SK-N-DZ (cell line): ENCODE results near the gene ADAM12.

Source experiments
- DNase-seq: peaks from one replicate; pipeline ENCODE4 v3.0.0-alpha.2; 2015; ENCODE audit warnings: low spot score

ADAM12 gene

DNA sequence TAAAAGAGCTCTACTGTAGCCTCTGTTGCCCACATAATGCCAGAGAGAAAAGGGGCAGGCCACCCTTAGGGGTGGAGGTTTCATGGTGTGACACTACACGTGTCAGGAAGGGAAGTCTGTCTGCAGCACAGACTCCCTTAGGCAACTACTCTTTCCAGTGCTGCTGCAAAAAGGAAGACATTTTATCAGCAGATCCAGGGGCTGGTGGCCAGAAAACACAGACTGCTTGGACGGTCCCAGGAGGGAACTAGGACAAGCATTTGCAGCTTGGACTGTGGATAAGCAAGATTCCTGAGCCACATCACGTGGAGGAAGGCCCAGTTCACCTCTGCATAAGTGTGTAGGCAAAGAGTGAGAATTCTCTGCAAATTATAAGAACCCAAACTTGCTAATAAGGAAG is 271.1 kb downstream of the ADAM12 start:
- no peak for DNase-seq

DNA sequence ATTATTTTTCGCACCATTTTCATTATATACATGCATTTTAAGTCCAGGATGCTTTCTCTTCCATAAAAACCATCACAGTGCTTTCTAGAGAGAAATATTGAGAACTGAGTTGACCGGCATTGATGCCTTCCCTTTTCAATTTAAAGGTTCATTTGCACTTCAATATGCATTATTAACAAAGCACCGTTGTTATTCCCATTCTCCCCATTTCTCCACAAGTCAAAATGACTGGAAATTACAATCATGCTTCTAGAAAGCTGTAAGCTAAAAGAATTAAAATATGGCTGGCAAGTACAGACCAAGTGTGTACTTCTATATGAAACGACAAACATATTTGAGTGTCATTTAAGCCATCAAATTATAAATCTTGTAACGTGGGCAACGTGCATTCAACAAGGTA is 272.4 kb downstream of the ADAM12 start:
- no peak for DNase-seq

DNA sequence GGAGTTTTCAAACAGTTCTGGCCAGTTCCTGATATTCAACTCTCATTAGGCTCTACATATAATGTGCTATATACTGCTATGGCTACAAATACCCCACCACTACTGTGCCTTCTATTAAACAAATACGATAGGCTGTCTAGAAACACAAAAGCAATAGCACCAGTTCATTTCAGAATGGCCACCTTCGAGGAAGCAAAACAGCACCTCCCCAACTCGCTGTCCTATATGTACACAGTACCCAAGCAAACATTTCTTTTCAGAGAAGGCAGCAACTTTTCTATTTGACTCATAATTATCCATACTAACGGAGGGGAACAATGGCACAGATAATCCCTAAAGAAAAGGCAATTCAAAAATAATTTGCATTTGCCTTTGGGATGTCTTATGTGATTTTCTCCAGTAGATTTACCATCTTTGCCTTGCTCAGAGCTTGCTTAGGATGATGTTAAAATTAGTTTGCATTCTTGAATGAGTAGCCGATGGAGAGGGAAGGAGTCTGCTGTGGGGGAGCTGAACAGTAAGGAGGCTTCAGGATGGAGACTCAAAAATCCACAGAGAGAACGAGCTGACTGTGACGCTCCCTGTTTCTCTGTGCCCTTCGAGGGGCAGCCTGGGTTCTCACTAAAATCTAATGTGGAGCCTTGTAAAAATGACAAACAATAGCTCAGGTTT is 273.3 kb downstream of the ADAM12 start:
- no peak for DNase-seq

DNA sequence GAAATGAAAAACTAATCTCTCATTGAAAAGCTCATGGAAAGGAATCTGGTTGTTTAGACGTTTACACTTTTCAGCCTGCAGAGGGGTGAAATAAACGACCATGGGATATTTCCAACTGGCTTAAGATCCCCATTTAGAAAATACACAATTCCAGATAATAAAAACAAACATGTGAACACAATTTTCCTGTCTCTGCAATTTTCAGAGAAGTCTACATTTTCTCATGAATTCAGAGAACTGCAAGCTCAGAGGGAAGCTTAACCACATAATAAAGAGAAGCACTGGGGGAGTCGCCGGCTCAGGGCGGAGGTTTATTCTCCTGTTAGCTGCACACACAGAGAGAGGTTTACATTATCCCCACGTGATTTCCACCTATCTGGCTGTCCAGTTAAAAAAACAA is 276.8 kb downstream of the ADAM12 start:
- DNase-seq: no peak

DNA sequence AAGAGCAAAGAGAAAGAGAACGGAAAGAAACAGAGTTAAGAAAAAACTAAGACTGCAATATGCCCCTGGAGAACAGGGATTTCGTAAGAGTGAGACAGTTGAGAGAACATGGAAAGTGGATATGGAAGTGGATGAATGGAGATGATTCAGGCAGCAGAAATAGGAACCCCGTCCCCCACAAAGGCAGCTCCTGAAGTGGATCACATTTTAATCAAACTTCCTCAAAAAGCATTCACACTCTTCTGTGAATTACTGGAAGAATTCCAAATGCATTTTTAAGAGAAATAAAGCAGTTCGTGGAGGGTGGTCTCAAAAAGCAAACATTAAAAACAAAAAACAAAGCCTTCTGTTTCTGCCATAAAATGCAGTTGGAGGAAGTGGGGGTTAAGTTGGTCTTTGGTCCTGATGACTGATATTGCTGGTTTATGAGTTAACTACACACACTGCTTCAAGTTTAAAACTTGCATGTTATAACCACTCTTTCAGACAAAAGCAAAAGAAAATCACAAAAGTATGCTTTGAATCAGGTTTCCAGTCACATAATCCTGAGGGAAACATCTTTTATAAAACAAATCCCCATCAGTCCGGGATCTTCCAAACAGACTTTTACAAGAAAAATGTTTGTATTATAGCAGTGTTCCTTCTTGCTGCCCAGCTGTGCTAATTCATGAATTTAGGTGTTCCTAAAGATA is 277.6 kb downstream of the ADAM12 start:
- no peak for DNase-seq

DNA sequence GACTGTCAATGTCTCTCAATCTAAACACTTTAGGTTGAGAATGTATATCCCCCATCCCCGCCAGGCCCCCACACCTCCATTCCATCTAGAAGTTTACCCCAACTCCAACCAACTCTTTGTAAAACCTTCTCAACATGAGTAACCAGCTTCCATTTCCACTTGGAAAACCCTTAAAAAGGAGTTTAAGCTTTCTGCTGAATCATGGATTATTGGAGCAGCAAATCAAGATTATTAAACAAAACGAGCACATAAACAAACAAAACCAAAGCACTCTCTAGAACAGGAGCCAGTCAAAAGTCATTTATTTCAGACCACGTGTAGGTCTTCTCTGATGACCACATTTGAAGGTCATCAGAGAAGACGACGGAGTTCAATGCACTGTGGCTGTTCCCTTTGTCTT is 278.4 kb downstream of the ADAM12 start:
- DNase-seq: no peak

DNA sequence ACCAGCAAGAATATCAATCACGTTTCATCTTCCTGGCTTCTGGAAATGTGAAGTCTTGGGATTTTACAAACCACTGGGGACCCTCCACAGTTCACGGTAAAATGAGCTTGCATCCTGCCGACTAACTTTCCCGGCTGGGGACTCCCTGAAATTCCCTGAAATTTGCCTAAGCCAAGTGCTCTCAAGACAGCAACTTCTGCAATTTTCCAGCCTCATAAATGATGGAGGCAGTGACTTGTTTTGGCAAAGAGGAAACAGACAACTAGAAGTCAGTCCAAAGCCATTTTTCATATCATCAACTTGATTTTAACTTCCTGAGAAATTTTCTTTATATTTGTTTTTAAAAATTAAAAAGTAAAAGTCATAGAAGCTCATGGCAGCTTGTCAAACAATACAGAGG is 279.6 kb downstream of the ADAM12 start:
- no peak for DNase-seq

DNA sequence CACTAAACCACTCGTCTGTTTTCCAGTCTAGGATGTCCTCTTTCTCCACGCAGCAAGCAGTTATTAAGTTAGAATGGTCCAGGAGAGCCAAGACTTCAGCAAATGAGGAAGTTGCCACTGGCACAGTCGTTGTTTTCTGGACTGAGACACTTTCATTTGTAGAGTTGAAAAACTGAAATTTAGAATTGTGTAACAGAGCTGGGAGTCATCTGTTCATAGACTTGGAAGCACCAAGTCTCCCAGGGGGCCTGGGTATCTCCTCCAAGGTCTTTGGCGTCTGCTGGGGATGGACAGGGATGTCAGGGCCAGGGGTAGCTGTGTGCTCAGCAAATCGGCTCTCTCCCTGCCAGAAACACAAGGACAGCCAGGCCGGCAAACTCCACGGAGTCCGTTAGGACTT is 283.5 kb downstream of the ADAM12 start:
- no peak for DNase-seq

DNA sequence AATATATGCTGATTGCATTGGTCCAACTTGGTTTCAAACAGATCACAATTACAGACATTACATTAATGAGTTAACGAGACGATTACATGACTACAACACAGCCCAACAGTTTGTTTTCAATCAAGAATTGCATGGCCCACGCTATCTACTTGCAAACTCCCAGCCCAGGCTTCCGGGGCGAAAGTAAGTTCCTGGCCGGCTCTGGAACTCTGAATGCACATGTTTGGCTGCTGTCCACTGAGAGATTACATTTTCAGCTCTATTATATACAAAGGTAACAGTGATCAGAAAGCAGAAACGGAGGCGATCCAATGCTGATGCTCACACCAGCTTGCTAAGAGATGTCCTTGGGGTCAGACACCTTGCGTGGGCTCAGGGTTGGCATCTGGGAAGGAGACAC is 285.6 kb downstream of the ADAM12 start:
- no peak for DNase-seq

DNA sequence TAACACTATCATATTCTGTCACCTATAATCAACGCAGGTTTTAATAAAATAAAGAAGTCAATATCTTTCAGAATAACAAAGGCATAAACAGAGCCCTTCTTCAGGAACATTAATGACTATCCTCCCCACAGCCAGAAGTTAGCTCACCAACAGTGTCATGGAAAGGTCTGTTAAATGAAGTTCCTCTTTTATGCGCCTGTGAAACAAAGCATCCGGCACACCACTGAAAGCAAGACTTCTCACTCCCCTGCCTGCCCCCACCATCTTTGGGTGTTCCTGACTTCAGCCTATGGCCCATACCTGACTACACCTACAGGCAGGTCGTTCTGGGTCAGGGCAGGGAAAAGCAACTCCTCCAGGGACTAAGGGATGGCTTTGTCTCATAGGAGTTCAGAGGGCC is 286.5 kb downstream of the ADAM12 start:
- DNase-seq: no peak

DNA sequence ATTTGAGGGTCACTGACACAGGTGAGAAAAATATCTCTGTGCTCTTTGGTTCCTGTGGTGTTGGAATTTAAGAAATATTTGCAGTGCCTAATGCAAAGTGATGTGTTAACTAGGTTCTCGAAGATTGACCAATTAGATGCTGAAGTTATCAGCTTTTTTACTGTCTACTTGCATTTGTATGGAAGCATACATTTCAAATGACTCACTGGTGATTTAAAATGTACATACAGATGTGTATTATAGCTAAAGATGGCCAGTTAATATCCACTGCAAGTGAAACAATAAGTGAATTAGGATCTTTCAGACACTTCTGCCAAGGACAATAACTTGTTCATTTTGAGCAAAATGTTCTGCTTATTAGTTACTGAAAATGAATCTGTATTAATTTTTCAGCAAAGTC is 287.0 kb downstream of the ADAM12 start:
- no peak for DNase-seq

DNA sequence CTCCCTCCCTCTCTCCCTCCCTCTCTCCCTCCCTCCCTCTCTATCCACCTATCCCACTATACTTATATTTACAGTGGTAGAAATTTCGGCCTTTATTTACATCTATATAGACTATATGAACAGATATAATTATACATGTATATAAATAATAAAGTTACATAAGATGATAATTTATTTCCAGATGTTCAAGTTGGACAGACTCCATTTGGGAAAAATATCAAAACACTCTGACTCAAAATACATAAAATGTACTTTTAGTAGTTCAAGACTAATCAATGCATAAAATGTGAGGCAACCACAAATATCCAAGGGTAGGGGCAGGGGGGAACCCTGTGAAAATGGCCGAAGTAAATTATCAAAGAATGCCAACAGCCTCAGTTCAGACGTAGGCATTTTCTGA is 288.9 kb downstream of the ADAM12 start:
- DNase-seq: no peak

DNA sequence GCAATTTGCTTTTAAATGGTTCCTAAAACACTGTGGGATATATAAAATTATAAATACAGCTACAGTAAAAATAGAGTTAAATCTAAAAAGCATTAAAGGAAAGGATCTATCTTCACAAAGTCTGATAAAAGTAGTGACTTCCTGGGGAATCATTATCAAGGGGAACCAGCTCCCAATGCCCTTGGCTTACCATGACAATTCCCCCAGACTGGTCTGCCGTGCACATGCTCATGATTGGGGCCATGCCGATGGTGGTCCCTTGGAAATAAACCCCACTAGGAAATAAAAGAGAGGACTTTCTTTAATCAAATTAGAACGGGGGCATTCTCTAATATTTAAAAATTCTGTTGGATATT is 290.1 kb downstream of the ADAM12 start:
- DNase-seq: no peak

DNA sequence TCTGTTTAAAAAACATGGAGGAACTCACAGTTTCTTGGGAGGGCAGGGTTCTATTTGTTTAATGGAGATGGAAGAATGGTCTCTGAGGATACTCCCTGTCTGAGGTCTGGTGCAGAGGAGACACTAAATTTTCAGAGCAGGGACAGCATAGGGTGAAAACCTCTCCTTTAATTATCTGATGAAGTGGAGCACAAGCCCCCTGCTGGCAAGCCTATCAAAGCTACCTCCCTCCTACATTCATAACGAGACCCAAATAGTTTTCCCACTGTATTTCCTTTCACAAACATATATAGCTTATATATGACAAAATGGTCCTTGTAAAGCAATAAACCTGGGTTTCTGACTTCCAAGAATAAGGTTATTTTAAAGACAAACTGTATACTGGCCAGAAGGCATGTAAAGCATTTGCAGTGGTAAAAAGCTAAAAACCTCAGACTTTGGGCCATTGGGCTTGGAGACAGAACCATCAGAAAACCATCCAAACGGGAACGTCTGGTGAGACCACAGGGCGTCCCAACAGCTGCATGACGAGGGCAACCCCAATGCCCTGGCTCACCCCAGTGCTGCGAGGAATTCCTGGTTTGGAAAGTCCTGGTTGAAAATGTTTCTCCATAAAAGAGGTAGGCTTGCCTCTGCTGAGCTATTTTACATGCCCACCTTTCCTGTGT is 290.6 kb downstream of the ADAM12 start:
- DNase-seq: no peak

DNA sequence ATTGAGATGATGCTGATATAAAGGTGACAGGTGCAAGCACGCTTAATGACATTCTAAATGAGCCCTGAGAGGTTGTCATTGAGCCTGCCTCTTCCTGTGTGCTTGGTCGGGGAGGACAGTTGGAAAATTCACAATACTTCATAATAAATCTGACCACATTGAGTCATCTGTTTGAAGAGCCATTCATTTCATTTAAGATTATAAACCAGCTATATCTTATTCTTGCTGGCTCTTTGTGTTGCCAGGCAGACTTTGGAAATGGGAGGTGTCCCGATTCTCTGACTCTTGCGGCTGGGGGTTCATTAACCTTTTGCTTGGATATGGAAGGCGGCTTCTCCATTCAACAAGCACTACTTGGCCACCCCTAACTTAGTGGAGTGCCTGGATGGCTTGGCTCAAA is 293.7 kb downstream of the ADAM12 start:
- DNase-seq: no peak

DNA sequence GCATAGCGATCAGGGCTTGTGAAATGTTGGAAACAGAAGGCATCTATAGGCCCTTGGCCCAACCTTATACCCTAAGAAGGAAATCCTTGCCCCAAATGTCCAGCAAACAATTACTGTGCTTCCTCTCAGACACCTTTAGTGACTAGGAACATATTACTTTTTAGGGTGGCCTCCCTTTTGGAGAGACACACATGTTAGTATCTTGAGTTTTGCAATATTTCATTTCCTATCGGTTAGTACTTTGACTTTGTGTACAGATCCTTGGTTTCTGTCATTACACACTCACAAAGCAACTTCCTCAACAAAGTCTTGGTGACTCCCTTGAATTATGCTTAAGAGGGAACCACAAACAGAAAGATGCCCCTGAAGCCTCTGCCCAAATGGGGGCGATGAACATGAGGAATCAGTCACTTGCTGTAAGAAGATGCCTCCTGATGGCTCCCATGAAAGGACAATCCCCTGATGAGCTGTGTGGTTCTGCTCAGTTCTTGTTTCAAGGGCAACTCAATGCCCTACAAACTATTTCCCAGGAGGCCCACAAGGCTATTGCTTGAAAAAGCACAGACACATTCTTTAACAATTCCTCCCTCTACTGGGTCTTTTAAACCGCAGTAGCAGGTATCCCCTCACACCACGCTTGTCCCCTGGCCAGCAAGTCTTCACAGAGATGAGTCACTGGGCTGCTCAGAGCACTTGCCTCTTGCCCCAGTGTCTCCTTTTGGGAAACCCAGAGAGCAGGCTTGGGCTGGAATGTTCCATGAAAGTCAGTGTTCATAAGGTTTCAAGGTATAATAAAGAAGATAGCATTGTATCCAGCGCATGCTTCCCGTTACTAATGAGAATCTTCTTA is 295.7 kb downstream of the ADAM12 start:
- DNase-seq: no peak

DNA sequence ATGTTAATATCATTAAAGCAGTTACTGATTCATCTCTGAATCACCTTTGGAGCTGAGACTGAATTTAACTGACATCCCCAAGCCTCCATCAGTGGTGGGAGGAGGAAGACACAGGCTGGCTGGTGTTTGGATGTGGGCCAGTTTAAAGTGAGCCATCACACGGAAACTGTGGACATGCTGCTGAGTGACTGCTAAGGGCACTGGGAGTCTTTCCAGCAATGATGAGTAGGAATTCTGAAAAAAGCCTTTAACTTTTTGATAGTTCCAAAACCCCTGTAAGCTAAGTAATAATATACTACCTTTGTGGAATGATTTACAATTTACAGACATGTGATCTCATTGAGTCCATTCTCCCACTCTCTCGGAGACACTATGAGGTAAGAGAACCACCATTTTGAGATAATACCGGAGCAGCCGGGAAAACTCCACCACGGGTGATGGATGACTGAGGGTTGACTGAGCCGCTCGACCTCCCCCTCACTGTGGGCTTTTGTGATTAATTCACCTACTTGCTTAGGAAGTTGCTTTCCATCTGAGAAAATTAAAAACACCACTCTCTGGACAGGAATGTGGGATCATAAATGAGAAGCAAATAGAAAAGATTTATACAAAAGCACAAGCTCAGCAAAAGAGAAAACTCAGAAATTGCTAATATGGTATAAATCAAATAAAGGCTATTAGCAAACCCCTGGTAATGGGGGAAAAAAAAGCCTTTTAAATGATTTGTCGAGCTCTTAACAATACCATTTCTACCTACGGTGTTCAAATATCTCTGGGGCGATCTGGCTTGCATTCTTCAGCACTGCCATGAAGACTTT is 297.2 kb downstream of the ADAM12 start:
- no peak for DNase-seq

DNA sequence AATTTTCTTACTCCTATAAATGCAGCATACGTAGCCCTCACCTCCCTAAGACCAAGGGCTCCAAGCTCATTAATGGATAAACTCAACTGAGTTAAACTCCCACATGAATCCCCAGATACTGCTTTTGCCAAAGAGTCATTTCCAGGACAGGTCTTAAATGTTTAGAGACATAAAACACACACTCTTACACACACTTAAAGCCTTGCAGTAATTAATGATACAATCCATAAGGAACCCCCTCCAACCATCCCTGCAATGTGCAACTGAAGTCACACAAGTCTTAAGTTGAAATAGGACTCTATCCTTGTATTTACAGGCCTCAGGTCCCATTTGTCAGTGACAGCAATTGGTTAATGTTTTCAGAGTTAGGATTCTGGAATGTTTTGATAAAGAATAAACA is 297.8 kb downstream of the ADAM12 start:
- DNase-seq: no peak

DNA sequence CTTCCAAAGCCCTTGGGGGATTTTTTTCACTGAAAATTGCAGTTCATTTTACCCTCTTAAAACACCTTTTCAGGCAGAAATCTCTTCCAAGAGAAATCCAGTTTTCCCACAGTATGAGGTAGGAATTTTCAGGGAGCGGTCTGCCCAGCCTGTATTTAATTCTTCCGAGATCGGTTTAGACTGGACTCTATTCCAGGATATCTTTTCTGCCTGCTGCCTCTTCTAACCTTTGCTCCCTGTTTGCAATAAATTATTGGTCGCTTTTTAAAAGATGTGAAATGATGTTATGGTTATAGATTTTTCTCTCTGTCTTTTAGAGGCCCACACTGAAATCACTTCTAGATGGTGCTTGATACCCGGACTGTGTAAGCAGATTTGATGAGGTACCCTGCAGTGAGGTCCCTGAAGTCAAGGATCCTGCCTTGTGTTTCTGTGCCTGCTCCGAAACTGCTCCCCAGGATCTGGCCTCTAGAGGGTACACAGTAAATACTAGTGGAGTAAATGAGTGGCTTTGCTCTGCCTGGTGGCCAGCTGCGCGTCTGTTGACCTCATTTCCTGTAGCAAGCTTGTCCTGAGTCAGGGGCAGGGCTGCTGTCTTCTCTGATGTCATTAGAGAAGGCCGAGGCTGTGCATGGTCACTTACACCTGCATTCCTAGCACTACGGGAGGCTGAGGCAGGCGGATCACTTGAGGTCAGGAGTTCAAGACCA is 300.3 kb downstream of the ADAM12 start:
- no peak for DNase-seq

DNA sequence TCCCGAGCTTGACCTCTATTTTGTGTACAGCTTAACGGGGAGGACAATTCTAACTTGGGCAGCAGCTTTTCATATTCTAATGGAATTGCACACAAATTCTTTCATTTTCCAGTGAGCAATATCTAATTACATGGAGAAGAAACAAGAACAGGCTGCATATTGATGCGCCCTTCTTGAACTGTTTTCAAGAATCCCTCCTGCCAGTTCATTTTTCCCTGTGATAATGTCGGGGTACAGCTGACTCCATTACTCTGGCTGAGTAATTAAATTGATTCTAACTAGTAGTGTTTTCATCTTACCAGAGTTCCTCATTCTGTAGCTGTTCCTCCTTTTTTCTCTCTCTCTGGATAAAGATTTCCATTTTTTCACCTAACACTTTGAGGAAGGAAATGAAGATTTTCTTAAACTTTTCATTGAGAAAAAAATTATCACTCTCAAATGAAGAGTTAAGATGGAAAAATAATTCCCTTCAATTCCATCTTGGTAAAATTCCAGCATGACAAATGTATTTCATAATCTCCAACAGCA is 301.1 kb downstream of the ADAM12 start:
- DNase-seq: no peak

DNA sequence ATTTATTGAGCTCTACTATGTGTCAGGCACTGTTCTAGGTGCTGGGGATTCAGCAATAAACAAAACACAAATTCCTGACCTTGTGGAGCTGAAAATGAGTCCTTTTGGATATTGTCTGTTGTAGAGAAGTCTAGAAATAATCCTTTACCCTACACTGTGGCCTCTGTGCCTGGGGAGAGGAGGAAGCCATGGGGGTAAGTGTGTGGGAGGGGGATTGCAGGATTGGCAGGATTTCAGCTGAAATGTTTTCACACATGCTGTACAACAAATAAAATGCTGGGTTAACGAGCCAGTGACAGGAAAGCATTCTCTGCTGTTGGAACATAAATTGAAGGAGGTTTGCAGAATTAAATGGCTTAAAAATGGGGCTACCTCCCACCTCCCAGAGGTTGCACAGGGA is 302.5 kb downstream of the ADAM12 start:
- no peak for DNase-seq
